Measurements from ENCODE around the gene PRICKLE3. TPM values are rescaled to one million over a fixed set of nuclear protein-coding genes. Genes with fewer than 3 reads are reported as not detected.

The PRICKLE3 gene
- total RNA-seq, 2 donors from 2014 or later: 10.7 to 12.0 TPM

GRCh38 chrX:49183701-49184281 is 2.4 kb downstream of the PRICKLE3 start:
- Mint-ChIP-seq H3K27me3 (ENCODE audit: insufficient read depth) (no peaks in the 10 kb centered on the region), H3K4me1 (no peaks in the 10 kb centered on the region), H3K27ac (peak overlapping the region; percentile 55), H3K4me3 (peak overlapping the region; percentile 58), H3K36me3 (ENCODE audit: low read depth) (peaks cover 27% of the 10 kb centered on the region), H3K9me3 (peaks cover 75% of the 10 kb centered on the region)
- Histone ChIP-seq H3K4me3 (ENCODE audit: low read length) (no peak overlapping the region), H3K27ac (ENCODE audit: low read depth, low read length) (no peak overlapping the region), H3K27me3 (ENCODE audit: control insufficient read depth, insufficient read depth, low read length, poor library complexity, severe bottlenecking) (no peaks in the 10 kb centered on the region), H3K4me1 (ENCODE audit: control insufficient read depth, insufficient read depth, low read length) (no peaks in the 10 kb centered on the region), H3K9ac (ENCODE audit: extremely low read depth, low read length, poor library complexity, severe bottlenecking) (no peak overlapping the region), H3K9me3 (ENCODE audit: control insufficient read depth, low read length) (no peaks in the 10 kb centered on the region), H3K36me3 (ENCODE audit: control insufficient read depth, insufficient read depth, low read length) (peaks cover 7% of the 10 kb centered on the region)
- 87 to 93% methylated on average over 8 to 18 of the region's 18 CpGs for WGBS, 2 experiments (ENCODE audit: insufficient coverage in 1 of 2, insufficient read length in 1 of 2)
- no peak for DNase-seq
- no peak for TF ChIP-seq CTCF (conservative IDR thresholded peaks at IDR 0.05)

GRCh38 chrX:49179358-49179757 is 6.8 kb downstream of the PRICKLE3 start:
- Mint-ChIP-seq H3K9me3 (peaks cover 84% of the 10 kb centered on the region), H3K4me3 (no peak overlapping the region), H3K36me3 (ENCODE audit: low read depth) (peaks cover 51% of the 10 kb centered on the region), H3K4me1 (no peaks in the 10 kb centered on the region), H3K27ac (no peak overlapping the region), H3K27me3 (ENCODE audit: insufficient read depth) (no peaks in the 10 kb centered on the region)
- Histone ChIP-seq H3K27ac (ENCODE audit: low read depth, low read length) (no peak overlapping the region), H3K4me1 (ENCODE audit: control insufficient read depth, insufficient read depth, low read length) (no peaks in the 10 kb centered on the region), H3K9me3 (ENCODE audit: control insufficient read depth, low read length) (no peaks in the 10 kb centered on the region), H3K36me3 (ENCODE audit: control insufficient read depth, insufficient read depth, low read length) (peaks cover 7% of the 10 kb centered on the region), H3K4me3 (ENCODE audit: low read length) (no peak overlapping the region), H3K9ac (ENCODE audit: extremely low read depth, low read length, poor library complexity, severe bottlenecking) (no peak overlapping the region), H3K27me3 (ENCODE audit: control insufficient read depth, insufficient read depth, low read length, poor library complexity, severe bottlenecking) (no peaks in the 10 kb centered on the region)
- TF ChIP-seq CTCF (conservative IDR thresholded peaks at IDR 0.05): no peak
- 100% methylated on average over 1 of the region's 2 CpGs; no CpG with 5 or more reads in 1 of the 2 experiments for WGBS, 2 experiments (ENCODE audit: insufficient coverage in 1 of 2, insufficient read length in 1 of 2)
- no peak for DNase-seq

- Mint-ChIP-seq H3K4me3 (no peak overlapping the region), H3K9me3 (peaks cover 80% of the 10 kb centered on the region), H3K4me1 (no peaks in the 10 kb centered on the region), H3K27me3 (ENCODE audit: insufficient read depth) (no peaks in the 10 kb centered on the region), H3K36me3 (ENCODE audit: low read depth) (peaks cover 48% of the 10 kb centered on the region), H3K27ac (no peak overlapping the region)
- 93 to 98% methylated on average over 3 of the region's 3 CpGs for WGBS, 2 experiments (ENCODE audit: insufficient coverage in 1 of 2, insufficient read length in 1 of 2)
- no peak for TF ChIP-seq CTCF (conservative IDR thresholded peaks at IDR 0.05)
- Histone ChIP-seq H3K9me3 (ENCODE audit: control insufficient read depth, low read length) (no peaks in the 10 kb centered on the region), H3K9ac (ENCODE audit: extremely low read depth, low read length, poor library complexity, severe bottlenecking) (no peak overlapping the region), H3K4me1 (ENCODE audit: control insufficient read depth, insufficient read depth, low read length) (no peaks in the 10 kb centered on the region), H3K36me3 (ENCODE audit: control insufficient read depth, insufficient read depth, low read length) (peaks cover 6% of the 10 kb centered on the region), H3K4me3 (ENCODE audit: low read length) (no peak overlapping the region), H3K27me3 (ENCODE audit: control insufficient read depth, insufficient read depth, low read length, poor library complexity, severe bottlenecking) (no peaks in the 10 kb centered on the region), H3K27ac (ENCODE audit: low read depth, low read length) (no peak overlapping the region)
- DNase-seq: no peak
These were observed 7.6 kb downstream of the PRICKLE3 start for GRCh38 chrX:49178537-49178936.
